ENCODE results near the gene HMX3.

The HMX3 gene

GRCh38 chr10:123153486-123154091, 17.8 kb downstream of the HMX3 start:
- no peak for DNase-seq (ENCODE audit: low read depth)
- H3K4me3 ChIP-seq (ENCODE audit: low read length) = no peak overlapping the region
- no peak for TF ChIP-seq CTCF (IDR thresholded peaks at IDR 0.05; ENCODE audit: insufficient read depth, low read depth, low read length, missing control alignments)

GRCh38 chr10:123154092-123154710, 18.4 kb downstream of the HMX3 start, which contains the start of gene BUB3:
Gene BUB3, plus strand, starts transcription at chr10:123154402. Its CDS starts 516 bp downstream, at chr10:123154918.
- H3K4me3 ChIP-seq (ENCODE audit: low read length) = peak within 1 kb of the TSS; percentile 96
- DNase-seq (ENCODE audit: low read depth) = peak; percentile 100
- TF ChIP-seq CTCF (IDR thresholded peaks at IDR 0.05; ENCODE audit: insufficient read depth, low read depth, low read length, missing control alignments) = peak; percentile 19

GRCh38 chr10:123154711-123155505, 19.1 kb downstream of the HMX3 start:
- peak; percentile 66 for DNase-seq (ENCODE audit: low read depth)
- no peak for TF ChIP-seq CTCF (IDR thresholded peaks at IDR 0.05; ENCODE audit: insufficient read depth, low read depth, low read length, missing control alignments)
- H3K4me3 ChIP-seq (ENCODE audit: low read length) = peak overlapping the region; percentile 96

- no peak for TF ChIP-seq CTCF (IDR thresholded peaks at IDR 0.05; ENCODE audit: insufficient read depth, low read depth, low read length, missing control alignments)
- DNase-seq (ENCODE audit: low read depth) = peak; percentile 43
- H3K4me3 ChIP-seq (ENCODE audit: low read length) = peak overlapping the region; percentile 96
These were observed 20.3 kb downstream of the HMX3 start for GRCh38 chr10:123156078-123156477.

GRCh38 chr10:123157210-123157609, 21.4 kb downstream of the HMX3 start:
- peak; percentile 80 for DNase-seq (ENCODE audit: low read depth)
- H3K4me3 ChIP-seq (ENCODE audit: low read length) = no peak overlapping the region
- TF ChIP-seq CTCF (IDR thresholded peaks at IDR 0.05; ENCODE audit: insufficient read depth, low read depth, low read length, missing control alignments) = no peak

GRCh38 chr10:123158682-123159081, 22.9 kb downstream of the HMX3 start:
- DNase-seq (ENCODE audit: low read depth) = no peak
- TF ChIP-seq CTCF (IDR thresholded peaks at IDR 0.05; ENCODE audit: insufficient read depth, low read depth, low read length, missing control alignments) = no peak
- no peak overlapping the region for H3K4me3 ChIP-seq (ENCODE audit: low read length)
